Dermis blood vessel endothelial cell (primary cell): ENCODE measurements around the gene PPP3R1. TPM values are rescaled to one million over a fixed set of nuclear protein-coding genes. Genes with fewer than 3 reads are reported as not detected.
A peak's percentile ranks its signal among the peaks of the same experiment; 100 is the strongest.

ENCODE experiments used
- DNase-seq: peaks from one replicate; pipeline ENCODE4 v3.0.0; 2010
- total RNA-seq: library from RNA; depleted of rRNA; stranded (reverse); fragments of >200 nt; gene quantifications from 2 replicates; pipeline ENCODE4 v1.2.3, GENCODE V29; 2014

The PPP3R1 gene
- total RNA-seq, 1 donor from 2014 or later: 19.4 TPM

DNA sequence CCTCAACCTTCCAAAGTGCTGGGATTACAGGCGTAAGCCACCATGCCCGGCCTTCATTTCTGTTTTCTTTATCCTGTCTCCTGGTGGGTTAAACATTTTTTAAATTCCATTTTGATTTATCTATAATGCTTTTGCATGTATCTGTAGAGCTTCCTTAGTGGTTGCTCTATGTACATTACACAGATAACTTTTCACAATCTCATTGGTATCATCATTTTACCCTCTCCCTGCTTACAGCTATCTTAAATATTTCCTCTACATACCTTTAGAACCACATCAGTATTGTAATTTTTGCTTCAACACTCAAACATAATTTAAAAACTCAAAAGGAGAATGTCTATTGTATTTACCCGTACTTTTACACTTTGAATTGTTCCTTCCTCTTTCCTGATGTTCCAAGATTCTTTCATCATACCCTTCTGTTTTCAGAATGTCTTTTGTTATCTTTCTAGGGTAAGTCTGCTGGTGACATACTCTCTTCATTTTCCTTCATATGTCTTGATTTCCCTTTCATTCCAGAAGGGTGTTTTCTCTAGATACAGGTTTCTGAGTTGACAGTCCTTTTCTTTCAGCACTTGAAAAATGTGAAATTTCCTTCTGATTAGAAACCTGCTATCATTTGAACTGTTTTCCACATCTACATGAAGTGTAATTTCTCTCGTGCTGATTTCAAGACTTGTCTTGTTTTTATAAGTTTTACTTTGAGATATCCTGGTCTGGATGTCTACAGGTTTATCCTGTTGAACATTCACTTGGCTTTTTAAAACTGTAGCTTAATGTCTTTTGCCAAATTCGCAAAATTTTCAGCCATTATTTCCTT, 21.9 kb downstream of the PPP3R1 start:
- peak; percentile 22 for DNase-seq

DNA sequence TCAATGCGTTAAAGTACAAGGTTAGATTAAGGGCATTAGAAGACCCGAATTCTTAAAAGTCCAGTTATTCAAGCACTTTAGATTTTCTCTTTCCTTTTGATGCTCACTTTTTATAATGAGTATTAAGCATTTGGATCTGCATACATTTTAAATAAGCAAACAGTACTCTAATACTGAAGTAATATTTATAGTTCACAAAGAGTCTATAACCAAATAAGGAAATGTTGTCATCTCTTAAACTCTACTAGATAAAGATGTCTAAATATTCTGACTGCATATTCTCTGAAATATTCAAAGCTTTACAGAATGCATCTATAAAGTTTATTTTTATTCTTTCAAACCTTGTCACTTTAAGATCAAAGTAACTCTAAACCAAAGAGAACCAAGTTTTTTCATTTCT, 25.5 kb downstream of the PPP3R1 start:
- no peak for DNase-seq

DNA sequence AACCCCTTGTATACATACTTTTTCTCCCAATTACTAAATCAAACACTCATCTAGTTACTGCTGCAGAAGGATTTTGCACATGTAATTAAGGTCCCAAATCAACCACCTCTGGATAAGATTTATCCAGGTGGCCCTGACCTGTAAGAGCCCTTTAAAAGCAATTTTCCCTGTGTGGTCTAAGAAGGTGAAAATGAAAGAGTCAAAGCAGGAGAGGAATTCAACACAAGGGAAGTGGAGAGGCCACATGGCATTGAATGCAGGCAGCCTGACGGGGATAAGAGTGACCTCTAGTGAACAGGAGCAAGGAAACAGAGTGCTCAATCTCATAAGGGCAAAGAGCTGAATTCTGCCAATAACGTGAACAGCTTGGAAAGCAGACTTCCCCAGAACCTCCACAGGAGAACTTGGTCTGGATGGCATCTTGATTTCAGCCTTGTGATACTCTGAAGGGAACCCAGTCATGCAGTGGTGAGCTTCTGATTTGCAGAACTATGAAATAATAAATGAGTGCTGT, 27.2 kb downstream of the PPP3R1 start:
- peak; percentile 41 for DNase-seq

DNA sequence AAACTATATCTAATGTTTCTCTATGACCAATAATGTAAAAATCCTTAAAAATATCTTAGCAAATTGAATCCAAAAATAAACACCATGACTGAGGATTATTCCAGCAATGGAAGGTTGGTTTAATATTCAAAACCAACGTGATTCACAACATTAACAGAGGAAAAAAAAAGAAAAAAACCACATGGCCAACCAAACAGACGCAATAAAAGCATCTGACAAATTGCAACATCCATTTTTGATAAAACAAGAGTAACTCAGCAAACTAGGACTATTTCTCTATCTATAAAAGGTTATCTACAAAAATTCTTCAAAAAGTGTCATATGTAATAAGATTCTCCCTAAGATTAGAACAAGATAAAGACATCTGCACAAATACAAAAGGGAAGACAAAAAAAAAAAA, 28.9 kb downstream of the PPP3R1 start:
- no peak for DNase-seq

DNA sequence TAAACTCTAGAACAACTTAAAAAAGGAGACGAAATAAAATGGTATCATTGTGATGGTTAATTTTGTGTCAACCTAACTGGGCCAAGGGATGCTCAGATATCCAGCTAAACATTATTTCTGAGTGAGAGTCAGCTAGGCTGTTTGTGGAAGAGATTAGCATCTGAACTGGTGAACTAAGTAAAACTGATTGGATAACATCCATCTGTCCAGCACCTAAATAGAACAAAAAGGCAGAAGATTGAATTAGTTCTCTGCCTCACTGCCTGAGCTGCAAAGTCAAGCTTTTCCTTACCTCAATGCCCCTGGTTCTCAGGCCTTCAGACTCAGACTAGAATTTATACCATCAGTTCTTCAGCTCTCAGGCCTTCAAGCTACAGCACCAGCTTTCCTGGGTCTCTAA, 30.0 kb downstream of the PPP3R1 start:
- no peak for DNase-seq

GRCh38 chr2:68218343-68218901, 33.9 kb downstream of the PPP3R1 start:
- no peak for DNase-seq

DNA sequence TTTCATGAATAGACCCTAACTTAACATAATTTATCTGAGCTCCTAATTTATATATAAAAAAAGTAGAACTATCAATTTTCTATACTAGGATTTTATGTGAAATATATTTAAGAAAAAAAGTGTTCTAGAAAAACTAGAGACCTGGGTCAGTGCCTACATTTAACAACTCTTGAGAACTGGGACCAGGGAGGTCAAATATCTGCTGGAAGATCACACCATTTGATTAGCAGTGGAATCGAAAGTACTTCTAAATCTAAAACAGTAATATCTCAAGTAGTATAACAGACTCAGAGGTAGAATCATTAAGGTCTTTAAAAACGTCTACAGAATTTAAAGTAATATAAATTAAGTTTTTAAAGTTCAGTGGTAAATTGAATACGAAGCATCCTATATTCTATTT, 34.6 kb downstream of the PPP3R1 start:
- DNase-seq: no peak

- no peak for DNase-seq
These were observed 35.6 kb downstream of the PPP3R1 start for GRCh38 chr2:68216454-68217310.

DNA sequence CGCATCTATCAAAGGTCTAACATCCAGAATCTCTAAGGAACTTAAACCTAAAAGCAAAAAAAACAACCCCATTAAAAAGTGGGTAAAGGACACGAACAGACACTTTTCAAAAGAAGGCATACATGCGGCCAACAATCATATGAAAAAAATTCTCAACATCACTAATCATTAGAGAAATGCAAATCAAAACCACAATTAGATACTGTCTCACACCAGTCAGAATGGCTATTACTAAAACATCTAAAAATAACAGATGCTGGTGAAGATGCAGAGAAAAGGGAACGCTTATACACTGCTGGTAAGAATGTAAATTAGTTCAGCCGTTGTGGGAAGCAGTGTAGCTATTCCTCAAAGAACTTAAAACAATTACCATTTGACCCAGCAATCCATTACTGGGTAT, 38.0 kb downstream of the PPP3R1 start:
- no peak for DNase-seq

- no peak for DNase-seq
These were observed 45.5 kb downstream of the PPP3R1 start for GRCh38 chr2:68206793-68207192.

DNA sequence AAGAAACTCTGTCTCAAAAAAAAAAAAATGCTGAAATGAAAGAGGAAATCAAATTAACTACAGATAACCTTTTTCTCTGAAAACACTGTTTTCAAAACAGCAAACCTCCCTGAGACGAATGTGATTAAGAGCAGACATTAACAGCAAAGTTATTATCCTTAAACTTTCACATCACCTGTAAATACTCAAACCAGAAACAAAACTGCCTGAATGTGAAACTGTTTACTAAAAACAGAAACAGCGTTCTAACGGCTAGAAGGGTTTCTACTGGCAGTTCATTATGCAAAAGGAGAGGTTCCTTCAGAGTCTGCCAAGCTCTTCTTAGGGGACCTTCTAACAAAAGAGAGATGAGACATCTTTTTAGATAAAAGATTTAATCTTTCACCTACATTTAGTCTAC, 48.7 kb downstream of the PPP3R1 start:
- no peak for DNase-seq

DNA sequence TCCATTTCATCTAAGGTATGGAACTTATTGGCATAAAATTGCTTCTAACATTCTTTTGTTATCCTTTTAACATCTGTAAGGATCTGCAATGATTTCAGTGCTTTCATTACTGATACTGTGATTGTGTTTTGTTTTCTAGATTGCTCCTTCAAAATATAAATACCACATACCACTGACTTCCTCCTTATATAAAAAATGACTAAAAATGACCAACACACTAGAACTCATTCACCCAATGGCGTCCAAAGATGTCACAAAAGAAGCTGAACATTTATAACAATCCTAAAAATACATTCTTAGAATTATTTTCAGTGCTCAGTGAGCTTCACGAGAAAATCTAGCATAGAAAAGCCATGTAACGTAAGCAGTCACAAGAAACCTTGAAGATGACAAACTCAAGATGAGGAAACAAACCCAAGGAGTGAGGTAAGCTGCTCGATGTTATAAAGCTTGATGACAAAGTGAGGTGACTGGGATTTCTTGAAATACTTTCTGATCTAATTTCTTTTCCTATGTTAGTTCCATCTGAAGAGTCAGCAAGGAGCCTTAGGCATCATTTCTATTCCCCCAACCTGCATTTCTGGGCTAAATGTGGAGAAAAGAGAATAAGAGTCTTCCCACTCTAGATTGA, 52.1 kb downstream of the PPP3R1 start:
- no peak for DNase-seq

DNA sequence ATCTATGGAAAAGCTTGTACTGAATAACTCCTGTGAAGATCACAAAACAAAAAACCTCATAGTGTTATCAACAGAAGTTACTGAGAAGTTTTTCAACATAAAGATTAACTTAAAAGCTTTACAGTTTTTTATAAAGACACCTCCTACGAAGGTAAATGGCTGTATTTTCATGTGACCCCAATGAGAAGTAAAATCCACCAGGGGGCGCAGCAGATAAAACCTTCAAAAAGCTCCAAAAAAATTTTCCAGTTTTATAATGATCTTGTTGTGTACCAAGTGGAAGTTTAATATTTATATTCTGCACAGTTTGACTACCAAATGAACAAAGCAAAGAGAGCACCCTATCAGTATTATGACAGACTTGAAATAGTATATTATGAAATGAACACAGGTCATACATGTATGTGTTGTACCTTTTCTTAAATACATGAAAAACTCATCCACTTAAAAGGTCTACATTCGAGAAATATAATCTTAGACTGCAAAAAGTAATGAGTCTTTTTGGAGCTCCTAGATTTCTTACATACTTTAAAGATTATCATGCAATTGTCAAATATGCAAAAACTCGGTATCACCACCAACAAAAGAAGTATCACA, 56.1 kb downstream of the PPP3R1 start:
- DNase-seq: peak; percentile 76

DNA sequence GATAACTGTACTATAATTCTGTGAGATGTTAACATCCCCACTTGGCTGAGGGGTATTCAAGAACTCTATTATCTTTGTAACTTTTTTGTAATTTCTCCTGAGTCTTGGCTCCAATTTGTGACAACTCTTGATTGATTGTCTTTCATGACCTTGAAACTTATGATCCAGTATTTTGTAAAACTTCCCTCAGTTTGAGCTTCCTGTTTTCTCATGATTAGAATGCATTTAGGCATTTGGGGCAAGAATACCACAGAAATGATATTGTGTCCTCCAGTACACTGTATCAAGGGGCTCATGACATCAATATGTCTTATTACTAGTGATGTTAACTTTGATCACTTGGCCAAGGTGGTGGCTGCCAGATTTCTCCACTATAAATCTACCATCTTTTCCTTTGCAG, 57.2 kb downstream of the PPP3R1 start:
- DNase-seq: peak; percentile 36

GRCh38 chr2:68193787-68194372, 58.5 kb downstream of the PPP3R1 start:
- peak; percentile 26 for DNase-seq

- DNase-seq: no peak
These were observed 59.2 kb downstream of the PPP3R1 start for GRCh38 chr2:68193144-68193543.

DNA sequence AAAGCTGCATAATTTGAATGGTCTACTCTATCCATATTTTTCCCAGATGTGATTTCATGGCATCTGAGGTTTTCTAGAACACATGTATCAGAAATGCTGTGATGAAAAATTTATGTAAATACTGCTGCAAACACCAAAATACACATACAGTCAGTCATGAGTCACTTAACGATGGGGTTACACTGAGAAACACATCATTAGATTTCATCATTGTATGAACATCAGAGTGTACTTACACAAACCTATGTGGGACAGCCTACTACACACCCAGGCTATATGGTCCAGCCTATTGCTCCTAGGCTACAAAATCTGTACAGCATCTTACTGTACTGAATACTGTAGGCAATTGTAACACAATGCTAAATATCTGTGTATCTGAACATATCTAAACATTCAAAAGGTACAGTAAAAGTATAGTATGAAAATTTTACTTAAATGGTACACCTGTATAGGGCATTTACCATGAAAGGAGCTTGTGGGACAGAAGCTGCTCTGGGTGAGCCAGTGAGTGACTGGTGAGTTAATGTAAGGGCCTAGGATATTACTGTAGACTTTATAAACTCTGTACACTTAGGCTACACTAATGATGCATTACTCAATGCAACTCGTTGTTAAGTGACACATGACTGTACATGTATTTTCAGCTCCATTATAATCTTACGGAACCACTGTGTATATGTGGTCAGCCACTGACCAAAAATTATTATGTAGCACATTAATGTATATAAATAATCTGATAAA, 61.2 kb downstream of the PPP3R1 start:
- peak; percentile 22 for DNase-seq

DNA sequence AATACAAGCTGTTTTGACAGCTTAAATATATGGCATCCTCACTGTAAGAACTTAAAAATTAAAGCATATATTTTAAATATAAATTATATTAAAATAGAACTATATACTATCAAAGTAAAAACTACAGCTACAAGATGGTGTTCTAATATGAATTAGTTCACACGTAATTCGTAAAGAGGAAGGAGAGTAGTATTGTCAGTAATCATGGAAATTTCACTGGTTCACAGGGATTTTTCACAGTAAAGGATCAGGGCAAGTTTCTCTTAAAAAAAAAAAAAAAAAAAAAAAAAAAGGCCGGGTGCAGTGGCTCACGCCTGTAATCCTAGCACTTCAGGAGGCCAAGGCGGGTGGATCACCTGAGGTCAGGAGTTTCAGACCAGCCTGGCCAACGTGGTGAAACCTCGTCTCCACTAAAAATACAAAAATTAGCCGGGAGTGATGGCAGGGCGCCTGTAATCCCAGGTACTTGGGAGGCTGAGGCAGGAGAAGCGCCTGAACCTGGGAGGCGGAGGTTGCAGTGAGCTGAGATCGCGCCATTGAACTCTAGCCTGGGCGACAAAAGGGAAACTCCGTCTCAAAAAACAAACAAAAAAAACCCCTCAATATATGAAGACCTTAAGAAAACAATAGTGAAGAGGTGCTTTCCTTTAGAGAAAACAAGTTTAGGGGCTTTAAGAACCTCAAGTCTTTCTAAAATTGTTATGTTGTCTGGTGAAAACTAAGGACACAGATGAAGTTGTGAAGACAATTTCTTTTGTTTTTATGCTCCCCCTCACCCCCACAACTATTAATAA, 62.1 kb downstream of the PPP3R1 start:
- no peak for DNase-seq

DNA sequence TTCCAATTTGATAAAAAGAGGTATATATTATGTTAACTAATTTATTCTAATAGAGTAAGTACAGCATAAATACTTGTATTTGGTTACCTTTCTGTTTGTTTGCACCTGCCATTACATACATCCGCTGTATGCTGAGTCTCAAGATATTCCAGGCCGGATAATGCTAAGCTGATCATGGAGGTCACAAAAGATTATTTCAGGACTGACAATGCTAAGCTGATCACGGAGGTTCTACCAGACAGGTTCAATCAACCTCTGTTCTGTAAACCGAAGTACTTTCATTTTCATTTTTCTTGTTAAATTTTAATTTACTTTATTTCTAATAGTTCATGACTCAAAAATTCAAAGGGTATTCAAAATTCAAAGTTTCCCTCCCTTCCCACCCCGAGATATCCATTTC, 63.5 kb downstream of the PPP3R1 start:
- DNase-seq: no peak

DNA sequence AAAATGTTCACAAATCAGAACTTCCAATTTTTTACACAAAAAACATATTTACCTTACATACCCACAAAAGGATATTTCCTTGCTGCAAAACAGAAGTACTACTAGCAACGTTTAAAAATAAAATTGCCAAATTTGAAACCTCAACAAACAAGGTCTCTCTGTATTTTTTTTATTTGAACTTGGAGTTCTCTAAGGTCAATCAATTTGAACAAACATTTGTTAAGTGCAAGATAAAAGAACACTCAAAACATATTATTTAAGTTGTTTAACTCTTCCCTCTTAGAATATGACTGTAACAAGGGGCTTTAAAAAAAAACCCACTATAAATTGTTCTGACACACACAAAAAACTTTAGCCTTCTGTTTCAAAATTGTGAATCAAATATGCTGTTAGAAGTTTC, 65.0 kb downstream of the PPP3R1 start:
- DNase-seq: no peak
